Measurements from ENCODE around the gene HIP1.

Gene HIP1

DNA sequence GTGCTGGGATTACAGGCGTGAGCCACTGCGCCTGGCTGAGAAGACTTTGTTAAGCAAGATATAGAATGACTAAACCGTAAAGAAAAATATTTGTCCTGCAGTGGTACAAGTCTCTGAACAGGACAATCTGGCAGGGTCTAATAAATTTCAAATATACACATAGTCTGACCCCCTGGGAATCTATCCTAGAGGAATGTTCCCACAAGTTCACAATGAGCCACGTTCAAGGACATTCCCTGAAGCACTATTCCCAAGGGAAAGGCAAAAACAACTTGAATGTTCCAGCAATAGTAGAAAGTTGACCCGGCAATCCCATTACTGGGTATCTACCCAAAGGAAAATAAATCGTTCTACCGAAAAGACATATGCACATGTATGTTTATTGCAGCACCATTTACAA, 82.0 kb downstream of the HIP1 start:
- H3F3A ChIP-seq (ENCODE audit: insufficient read depth, low read length) = no peaks in the 10 kb centered on the region
- H4K20me1 ChIP-seq (ENCODE audit: insufficient read depth, low read length) = no peaks in the 10 kb centered on the region
- TF ChIP-seq EZH2 (IDR thresholded peaks at IDR 0.05; ENCODE audit: borderline replicate concordance, low read length) (no peak), CTCF (IDR thresholded peaks at IDR 0.05; ENCODE audit: low read length) (no peak)

GRCh38 chr7:75655536-75655935, 83.2 kb downstream of the HIP1 start:
- Histone ChIP-seq H3K4me1 (ENCODE audit: insufficient read depth, low read length, severe bottlenecking) (no peaks in the 10 kb centered on the region), H3F3A (ENCODE audit: insufficient read depth, low read length) (no peaks in the 10 kb centered on the region), H3K27ac (ENCODE audit: low read depth, low read length, poor library complexity, severe bottlenecking) (no peak overlapping the region), H3K4me3 (ENCODE audit: low read depth, low read length, poor library complexity, severe bottlenecking) (no peak overlapping the region), H3K9me2 (ENCODE audit: low read depth, low read length) (no peaks in the 10 kb centered on the region), H3K9me3 (ENCODE audit: low read length) (no peaks in the 10 kb centered on the region), H3K79me2 (ENCODE audit: insufficient read depth, low read length) (no peaks in the 10 kb centered on the region), H2AFZ (ENCODE audit: low read length) (no peak overlapping the region), H3K36me3 (ENCODE audit: insufficient read depth, low read length) (no peaks in the 10 kb centered on the region), H3K9ac (ENCODE audit: low read length) (no peak overlapping the region), H3K27me3 (ENCODE audit: insufficient read depth, low read length) (peaks cover 2% of the 10 kb centered on the region; the same call in 1 of the 2 replicates), H3K4me2 (ENCODE audit: low read length) (no peak overlapping the region), H4K20me1 (ENCODE audit: insufficient read depth, low read length) (no peaks in the 10 kb centered on the region)
- TF ChIP-seq CTCF (IDR thresholded peaks at IDR 0.05; ENCODE audit: low read length) (no peak), EZH2 (IDR thresholded peaks at IDR 0.05; ENCODE audit: borderline replicate concordance, low read length) (no peak)

More for the DNA sequence above, 82.0 kb downstream of the HIP1 start:
- H2AFZ ChIP-seq (ENCODE audit: low read length) = no peak overlapping the region
- H3K9me3 ChIP-seq (ENCODE audit: low read length) = no peaks in the 10 kb centered on the region
- no peak overlapping the region for H3K4me2 ChIP-seq (ENCODE audit: low read length)
- no peaks in the 10 kb centered on the region; the same call in 1 of the 2 replicates for H3K27me3 ChIP-seq (ENCODE audit: insufficient read depth, low read length)
- H3K4me3 ChIP-seq (ENCODE audit: low read depth, low read length, poor library complexity, severe bottlenecking) = no peak overlapping the region
- no peaks in the 10 kb centered on the region for H3K4me1 ChIP-seq (ENCODE audit: insufficient read depth, low read length, severe bottlenecking)
- no peak overlapping the region for H3K27ac ChIP-seq (ENCODE audit: low read depth, low read length, poor library complexity, severe bottlenecking)
- no peak overlapping the region for H3K9ac ChIP-seq (ENCODE audit: low read length)
- no peaks in the 10 kb centered on the region for H3K9me2 ChIP-seq (ENCODE audit: low read depth, low read length)
- H3K79me2 ChIP-seq (ENCODE audit: insufficient read depth, low read length) = no peaks in the 10 kb centered on the region
- H3K36me3 ChIP-seq (ENCODE audit: insufficient read depth, low read length) = no peaks in the 10 kb centered on the region

GRCh38 chr7:75654855-75655254, 83.9 kb downstream of the HIP1 start:
- H3K9ac ChIP-seq (ENCODE audit: low read length) = no peak overlapping the region
- no peak overlapping the region for H3K27ac ChIP-seq (ENCODE audit: low read depth, low read length, poor library complexity, severe bottlenecking)
- no peaks in the 10 kb centered on the region for H3F3A ChIP-seq (ENCODE audit: insufficient read depth, low read length)
- no peaks in the 10 kb centered on the region for H3K9me3 ChIP-seq (ENCODE audit: low read length)
- H4K20me1 ChIP-seq (ENCODE audit: insufficient read depth, low read length) = no peaks in the 10 kb centered on the region
- H3K36me3 ChIP-seq (ENCODE audit: insufficient read depth, low read length) = no peaks in the 10 kb centered on the region
- H3K79me2 ChIP-seq (ENCODE audit: insufficient read depth, low read length) = no peaks in the 10 kb centered on the region
- no peak overlapping the region for H3K4me3 ChIP-seq (ENCODE audit: low read depth, low read length, poor library complexity, severe bottlenecking)
- no peak for TF ChIP-seq CTCF (IDR thresholded peaks at IDR 0.05; ENCODE audit: low read length)
- TF ChIP-seq EZH2 (IDR thresholded peaks at IDR 0.05; ENCODE audit: borderline replicate concordance, low read length) = no peak
- no peak overlapping the region for H2AFZ ChIP-seq (ENCODE audit: low read length)
- H3K4me1 ChIP-seq (ENCODE audit: insufficient read depth, low read length, severe bottlenecking) = no peaks in the 10 kb centered on the region
- H3K27me3 ChIP-seq (ENCODE audit: insufficient read depth, low read length) = peaks cover 9% of the 10 kb centered on the region; the same call in 1 of the 2 replicates
- H3K4me2 ChIP-seq (ENCODE audit: low read length) = no peak overlapping the region
- H3K9me2 ChIP-seq (ENCODE audit: low read depth, low read length) = no peaks in the 10 kb centered on the region
